GM23248 (cell line): Measurements from ENCODE around the gene EVL. TPM values are rescaled to one million over a fixed set of nuclear protein-coding genes. Genes with fewer than 3 reads are reported as not detected.
"Not testable (repeated sequence)": the region's sequence is repeated elsewhere in the genome, so short reads cannot be mapped to it uniquely, and the experiment has no call there.

Source experiments
- DNase-seq: peaks from one replicate; pipeline ENCODE4 v3.0.0-alpha.2; 2015
- H2AFZ ChIP-seq: fragments of 200-600 bp; sonication (generic); 2 replicates; pipeline ENCODE4 v1.6.1; 2016; ENCODE audit warnings: antibody characterized with exemption
- H3F3A ChIP-seq: fragments of 200-600 bp; sonication (generic); 2 replicates; pipeline ENCODE4 v1.6.1; 2016; ENCODE audit warnings: mild to moderate bottlenecking, antibody characterized with exemption, mixed run types; ENCODE audit not compliant: insufficient read depth
- H3K27ac ChIP-seq: fragments of 200-600 bp; sonication (generic); 2 replicates; pipeline ENCODE4 v1.5.1; 2016; ENCODE audit warnings: mild to moderate bottlenecking
- H3K27me3 ChIP-seq: fragments of 200-600 bp; sonication (generic); replicated peaks from 2 replicates; pipeline ENCODE4 v1.6.1; 2016; ENCODE audit warnings: mild to moderate bottlenecking; ENCODE audit not compliant: insufficient read depth
- H3K36me3 ChIP-seq: fragments of 200-600 bp; sonication (generic); 2 replicates; pipeline ENCODE4 v1.6.1; 2016; ENCODE audit warnings: low read depth, mild to moderate bottlenecking
- H3K4me1 ChIP-seq: fragments of 200-600 bp; sonication (generic); 2 replicates; pipeline ENCODE4 v1.6.1; 2016; ENCODE audit warnings: mild to moderate bottlenecking; ENCODE audit not compliant: insufficient read depth
- H3K4me2 ChIP-seq: fragments of 200-600 bp; sonication (generic); one replicate; pipeline ENCODE4 v1.6.1; 2016; ENCODE audit warnings: mild to moderate bottlenecking; ENCODE audit not compliant: unreplicated experiment
- H3K4me3 ChIP-seq: fragments of 200-600 bp; sonication (generic); 2 replicates; pipeline ENCODE4 v1.5.1; 2016; ENCODE audit warnings: mild to moderate bottlenecking
- H3K79me2 ChIP-seq: fragments of 200-600 bp; sonication (generic); 2 replicates; pipeline ENCODE4 v1.6.1; 2016; ENCODE audit warnings: mild to moderate bottlenecking; ENCODE audit not compliant: insufficient read depth
- H3K9ac ChIP-seq: fragments of 200-600 bp; sonication (generic); 2 replicates; pipeline ENCODE4 v1.6.1; 2016; ENCODE audit warnings: mild to moderate bottlenecking
- H3K9me2 ChIP-seq: fragments of 200-600 bp; sonication (generic); 2 replicates; pipeline ENCODE4 v1.6.1; 2016; ENCODE audit warnings: mixed run types, mild to moderate bottlenecking, moderate library complexity; ENCODE audit not compliant: insufficient read depth
- H3K9me3 ChIP-seq: fragments of 200-600 bp; sonication (generic); one replicate; pipeline ENCODE4 v1.6.1; 2017; ENCODE audit warnings: low read depth
- H4K20me1 ChIP-seq: fragments of 200-600 bp; sonication (generic); 2 replicates; pipeline ENCODE4 v1.6.0; 2016; ENCODE audit not compliant: insufficient read depth
- EZH2 ChIP-seq: fragments of 200-600 bp; sonication (generic); IDR thresholded peaks from 2 replicates; pipeline ENCODE4 v1.6.1; 2018; ENCODE audit warnings: antibody characterized with exemption, mild to moderate bottlenecking; ENCODE audit not compliant: insufficient read depth, poor library complexity, severe bottlenecking
- EZH2phosphoT487 ChIP-seq: fragments of 200-600 bp; sonication (generic); IDR thresholded peaks from 2 replicates; pipeline ENCODE4 v1.6.1; 2018; ENCODE audit warnings: antibody characterized with exemption, moderate library complexity, mild to moderate bottlenecking, low read depth; ENCODE audit not compliant: insufficient read depth
- WGBS, 2 experiments: methylation state at CpG; one replicate each; pipeline ENCODE4 v1.1.6; 2015 to 2017; ENCODE audit warnings: low lambda C conversion rate in 2 of 2, low coverage in 1 of 2; ENCODE audit errors: missing lambda C conversion rate in 2 of 2; 5-methylcytosine and 5-hydroxymethylcytosine counted together
- in situ Hi-C: fragments of 300-500 bp; cut with MboI; formaldehyde crosslinking; loops from 2 replicates; pipeline ENCODE4 v1.15.0; 2020
- polyA plus RNA-seq: library from polyadenylated mRNA; unstranded; fragments of >200 nt; fragmentation: Nextera tagmentation; extraction: Ambion mirVana; gene quantifications from 2 replicates; pipeline ENCODE4 v1.2.1, GENCODE V29; 2016
- total RNA-seq: library from RNA; depleted of rRNA; stranded (reverse); fragments of >200 nt; shearing (Covaris generic); gene quantifications from 2 replicates; pipeline ENCODE4 v1.2.3, GENCODE V29; 2014

The EVL gene
- total and polyA plus RNA-seq, 2 experiments from 2014 or later = 6.6 to 29.9 TPM

- Histone ChIP-seq H3K9me2 (no peaks in the 10 kb centered on the region), H3K4me3 (no peak overlapping the region), H3K4me2 (no peak overlapping the region), H4K20me1 (no peaks in the 10 kb centered on the region), H3K9ac (no peak overlapping the region), H3K9me3 (no peaks in the 10 kb centered on the region), H3F3A (no peaks in the 10 kb centered on the region), H3K79me2 (peaks cover 53% of the 10 kb centered on the region), H3K27me3 (no peaks in the 10 kb centered on the region), H2AFZ (no peak overlapping the region), H3K36me3 (no peaks in the 10 kb centered on the region), H3K4me1 (no peaks in the 10 kb centered on the region), H3K27ac (no peak overlapping the region)
- no peak for DNase-seq
- WGBS, 2 experiments = 88 to 100% methylated on average over 3 of the region's 3 CpGs
- TF ChIP-seq EZH2phosphoT487 (no peak), EZH2 (no peak)
- in situ Hi-C loops = no loop called here
Observed at GRCh38 chr14:100059438-100059781, 5.8 kb upstream of the EVL start.

DNA sequence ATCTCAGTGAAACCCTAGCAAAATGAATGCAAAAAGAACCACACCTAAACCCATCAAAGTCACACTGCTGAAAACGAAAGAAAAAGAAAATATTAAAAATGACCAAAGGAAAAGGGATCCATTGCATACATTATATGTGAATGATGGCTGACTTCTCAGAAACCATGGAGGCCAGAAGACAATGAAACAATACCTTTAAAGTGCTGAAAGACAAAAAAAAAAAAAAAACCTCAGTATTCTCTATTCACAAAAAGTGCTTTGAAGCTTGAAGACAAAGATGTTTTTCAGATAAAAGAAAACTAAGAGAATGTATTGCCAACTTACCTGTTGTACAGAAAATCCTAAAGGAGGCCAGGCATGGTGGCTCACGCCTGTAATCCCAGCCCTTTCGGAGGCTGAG lies 4.5 kb upstream of the EVL start:
- no peak overlapping the region for H3K9ac ChIP-seq
- H3K36me3 ChIP-seq = no peaks in the 10 kb centered on the region
- H3K4me2 ChIP-seq = no peak overlapping the region
- no peak for DNase-seq
- H3K4me3 ChIP-seq = no peak overlapping the region
- peaks cover 40% of the 10 kb centered on the region for H3K79me2 ChIP-seq
- H3K9me2 ChIP-seq = no peaks in the 10 kb centered on the region
- no peak overlapping the region for H3K27ac ChIP-seq
- no peak overlapping the region for H2AFZ ChIP-seq
- in situ Hi-C loops = no loop called here
- H4K20me1 ChIP-seq = no peaks in the 10 kb centered on the region
- H3F3A ChIP-seq = no peaks in the 10 kb centered on the region
- H3K4me1 ChIP-seq = no peaks in the 10 kb centered on the region
- 98% methylated on average over 3 of the region's 3 CpGs for WGBS, 2 experiments
- TF ChIP-seq EZH2 (no peak), EZH2phosphoT487 (no peak)
- H3K27me3 ChIP-seq = no peaks in the 10 kb centered on the region
- no peaks in the 10 kb centered on the region for H3K9me3 ChIP-seq

DNA sequence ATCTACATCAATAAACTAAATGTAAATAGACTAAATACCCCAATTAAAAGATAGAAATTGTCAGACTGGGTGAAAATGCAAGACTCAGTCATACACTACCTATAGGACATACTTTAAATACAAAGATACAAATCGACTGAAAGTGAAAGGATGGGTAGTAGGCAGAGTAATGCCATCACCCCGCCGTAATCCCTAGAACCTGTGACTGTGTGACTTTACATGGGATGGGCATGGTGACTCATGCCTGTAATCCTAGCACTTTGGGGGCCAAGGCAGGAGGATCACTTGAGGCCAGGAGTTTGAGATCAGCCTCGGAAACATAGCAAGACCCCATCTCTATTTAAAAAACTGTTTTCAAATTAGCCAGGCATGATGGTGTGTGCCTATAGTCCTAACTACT lies 2.6 kb upstream of the EVL start:
- H3K9ac ChIP-seq = no peak overlapping the region
- no peak overlapping the region for H3K4me3 ChIP-seq
- H3K9me2 ChIP-seq = no peaks in the 10 kb centered on the region
- in situ Hi-C loops = no loop called here
- no peak overlapping the region for H2AFZ ChIP-seq
- no peaks in the 10 kb centered on the region for H3K4me1 ChIP-seq
- H3K27me3 ChIP-seq = no peaks in the 10 kb centered on the region
- no peak for DNase-seq
- peaks cover 21% of the 10 kb centered on the region for H3K79me2 ChIP-seq
- 96 to 97% methylated on average over 4 of the region's 4 CpGs for WGBS, 2 experiments
- H4K20me1 ChIP-seq = no peaks in the 10 kb centered on the region
- TF ChIP-seq EZH2 (no peak), EZH2phosphoT487 (no peak)
- H3K36me3 ChIP-seq = no peaks in the 10 kb centered on the region
- no peak overlapping the region for H3K4me2 ChIP-seq
- no peaks in the 10 kb centered on the region for H3K9me3 ChIP-seq
- no peaks in the 10 kb centered on the region for H3F3A ChIP-seq
- H3K27ac ChIP-seq = no peak overlapping the region

DNA sequence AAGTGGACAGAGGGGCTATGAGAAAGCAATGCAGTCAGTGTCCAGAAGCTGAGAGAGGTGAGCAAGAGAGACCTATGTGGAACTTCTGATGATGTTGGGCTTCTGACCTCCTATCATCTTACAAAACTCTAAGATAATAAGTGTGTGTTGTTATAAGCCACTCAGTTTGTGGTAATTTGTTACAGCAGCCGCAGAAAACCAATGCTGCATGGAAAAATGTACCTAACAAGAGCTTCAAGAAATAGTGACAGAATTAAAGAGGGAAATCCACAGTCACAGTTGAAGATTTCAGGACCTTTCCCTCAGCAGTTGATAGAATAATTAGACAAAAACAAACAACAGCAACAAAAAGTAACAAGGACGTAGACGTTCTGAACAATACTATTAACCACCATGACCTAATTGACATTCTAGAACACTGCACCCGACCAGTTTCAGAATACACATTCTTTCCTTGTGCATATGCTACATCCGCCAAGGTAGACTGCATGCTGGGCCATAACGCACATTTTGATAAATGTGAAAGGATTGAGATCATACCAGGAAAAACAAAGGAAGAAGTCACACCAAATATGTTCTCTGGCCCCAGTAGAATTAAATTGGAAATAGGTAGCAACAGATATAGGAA lies 1.8 kb upstream of the EVL start:
- Histone ChIP-seq H3K9me3 (no peaks in the 10 kb centered on the region), H4K20me1 (no peaks in the 10 kb centered on the region), H3K4me3 (no peak overlapping the region), H2AFZ (no peak overlapping the region), H3K9ac (no peak overlapping the region), H3K79me2 (peaks cover 21% of the 10 kb centered on the region), H3F3A (no peaks in the 10 kb centered on the region), H3K27me3 (no peaks in the 10 kb centered on the region), H3K4me2 (no peak overlapping the region), H3K27ac (no peak overlapping the region), H3K36me3 (no peaks in the 10 kb centered on the region), H3K9me2 (no peaks in the 10 kb centered on the region), H3K4me1 (peaks cover 3% of the 10 kb centered on the region; the same call in 1 of the 2 replicates)
- 98 to 99% methylated on average over 6 of the region's 6 CpGs for WGBS, 2 experiments
- DNase-seq = no peak
- in situ Hi-C loops = no loop called here
- TF ChIP-seq EZH2 = no peak
- no peak for TF ChIP-seq EZH2phosphoT487

DNA sequence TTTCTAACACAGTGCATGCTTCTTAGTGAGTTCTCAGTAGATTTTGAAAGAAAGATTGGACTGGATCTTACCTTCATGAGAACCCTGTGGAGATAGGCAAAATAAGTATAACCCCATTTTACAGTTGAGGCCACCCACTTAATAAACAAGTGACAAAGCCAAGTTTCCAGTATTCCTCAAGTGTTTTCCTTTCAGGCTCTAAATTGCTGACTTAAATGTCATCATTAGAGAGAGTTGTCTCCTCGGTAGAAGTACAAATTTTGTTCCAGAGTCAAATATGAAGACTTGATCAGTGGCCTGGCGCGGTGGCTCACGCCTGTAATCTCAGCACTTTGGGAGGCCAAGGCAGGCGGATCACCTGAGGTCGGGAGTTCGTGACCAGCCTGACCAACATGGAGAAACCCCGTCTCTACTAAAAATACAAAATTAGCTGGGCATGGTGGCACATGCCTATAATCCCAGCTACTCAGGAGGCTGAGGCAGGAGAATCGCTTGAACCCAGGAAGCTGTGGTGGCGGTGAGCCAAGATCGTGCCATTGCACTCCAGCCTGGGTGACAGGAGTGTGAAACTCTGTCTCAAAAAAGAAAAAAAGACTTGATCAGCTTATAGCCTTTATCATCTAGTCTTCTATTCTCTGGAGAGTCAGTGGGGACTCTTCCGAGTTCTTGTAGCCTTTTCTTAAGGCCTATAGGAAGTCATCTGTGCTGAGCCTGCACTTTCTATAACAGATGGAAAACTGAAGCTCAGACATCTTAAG lies 708 bp upstream of the EVL start:
- 81 to 83% methylated on average over 12 of the region's 12 CpGs for WGBS, 2 experiments
- H3F3A ChIP-seq, H3K36me3 ChIP-seq, H3K9me3 ChIP-seq, H3K27ac ChIP-seq, H3K9me2 ChIP-seq, H3K27me3 ChIP-seq, H3K4me2 ChIP-seq, H3K9ac ChIP-seq, H3K4me3 ChIP-seq, H3K4me1 ChIP-seq, H2AFZ ChIP-seq, DNase-seq, in situ Hi-C loops, H4K20me1 ChIP-seq: not testable (repeated sequence)
- peaks cover 11% of the 10 kb centered on the region for H3K79me2 ChIP-seq
